MM.1S (cell line): ENCODE results near the gene SHISAL2A.

Experiments
- DNase-seq: peaks from one replicate; pipeline ENCODE4 v3.0.0-alpha.2; 2015
- H2AFZ ChIP-seq: fragments of 300-600 bp; sonication (generic); 2 replicates; pipeline ENCODE4 v1.6.0; 2016; ENCODE audit warnings: antibody characterized with exemption, low read length
- H3F3A ChIP-seq: fragments of 300-600 bp; sonication (generic); 2 replicates; pipeline ENCODE4 v1.6.1; 2016; ENCODE audit warnings: mild to moderate bottlenecking, antibody characterized with exemption, low read length, moderate library complexity, mixed read lengths; ENCODE audit not compliant: insufficient read depth
- H3K27ac ChIP-seq: fragments of 300-600 bp; sonication (generic); 2 replicates; pipeline ENCODE4 v1.5.1; 2016; ENCODE audit warnings: mild to moderate bottlenecking, low read length
- H3K27me3 ChIP-seq: fragments of 300-600 bp; sonication (generic); replicated peaks from 2 replicates; pipeline ENCODE4 v1.6.0; 2016; ENCODE audit warnings: low read length; ENCODE audit not compliant: insufficient read depth
- H3K36me3 ChIP-seq: fragments of 300-600 bp; sonication (generic); replicated peaks from 2 replicates; pipeline ENCODE4 v1.6.1; 2016; ENCODE audit warnings: mild to moderate bottlenecking, low read length, mixed read lengths; ENCODE audit not compliant: insufficient read depth
- H3K4me1 ChIP-seq: fragments of 300-600 bp; sonication (generic); 2 replicates; pipeline ENCODE4 v1.6.1; 2016; ENCODE audit warnings: low read length, mixed read lengths
- H3K4me2 ChIP-seq: fragments of 300-600 bp; sonication (generic); 2 replicates; pipeline ENCODE4 v1.6.0; 2016; ENCODE audit warnings: low read depth, low read length
- H3K4me3 ChIP-seq: fragments of 300-600 bp; sonication (generic); 2 replicates; pipeline ENCODE4 v1.5.1; 2016; ENCODE audit warnings: low read length, mixed read lengths
- H3K79me2 ChIP-seq: fragments of 300-600 bp; sonication (generic); 2 replicates; pipeline ENCODE4 v1.6.1; 2016; ENCODE audit warnings: mixed run types, low read length, mixed read lengths
- H3K9ac ChIP-seq: fragments of 300-600 bp; sonication (generic); 2 replicates; pipeline ENCODE4 v1.6.1; 2016; ENCODE audit warnings: low read length, mixed read lengths
- H3K9me2 ChIP-seq: fragments of 300-600 bp; sonication (generic); replicated peaks from 2 replicates; pipeline ENCODE4 v1.6.1; 2016; ENCODE audit warnings: mild to moderate bottlenecking, low read length, mixed read lengths; ENCODE audit not compliant: insufficient read depth
- H3K9me3 ChIP-seq: fragments of 300-600 bp; sonication (generic); replicated peaks from 2 replicates; pipeline ENCODE4 v1.6.1; 2016; ENCODE audit warnings: mild to moderate bottlenecking, low read length, mixed read lengths; ENCODE audit not compliant: insufficient read depth
- H4K20me1 ChIP-seq: fragments of 300-600 bp; sonication (generic); 2 replicates; pipeline ENCODE4 v1.6.1; 2016; ENCODE audit warnings: mild to moderate bottlenecking, low read length, moderate library complexity, mixed read lengths; ENCODE audit not compliant: insufficient read depth
- CTCF ChIP-seq: fragments of 300-600 bp; sonication (generic); IDR thresholded peaks from 2 replicates; pipeline ENCODE4 v1.5.1; 2016; ENCODE audit warnings: antibody characterized with exemption, low read length, mixed read lengths
- EZH2 ChIP-seq: fragments of 300-600 bp; sonication (generic); optimal IDR thresholded peaks from 2 replicates; pipeline ENCODE3; 2017; ENCODE audit warnings: low read depth, mild to moderate bottlenecking, antibody characterized with exemption, low read length, mixed read lengths
- EZH2phosphoT487 ChIP-seq: fragments of 300-600 bp; sonication (generic); IDR thresholded peaks from 2 replicates; pipeline ENCODE4 v1.6.1; 2018; ENCODE audit warnings: antibody characterized with exemption, low read length

Gene SHISAL2A

DNA sequence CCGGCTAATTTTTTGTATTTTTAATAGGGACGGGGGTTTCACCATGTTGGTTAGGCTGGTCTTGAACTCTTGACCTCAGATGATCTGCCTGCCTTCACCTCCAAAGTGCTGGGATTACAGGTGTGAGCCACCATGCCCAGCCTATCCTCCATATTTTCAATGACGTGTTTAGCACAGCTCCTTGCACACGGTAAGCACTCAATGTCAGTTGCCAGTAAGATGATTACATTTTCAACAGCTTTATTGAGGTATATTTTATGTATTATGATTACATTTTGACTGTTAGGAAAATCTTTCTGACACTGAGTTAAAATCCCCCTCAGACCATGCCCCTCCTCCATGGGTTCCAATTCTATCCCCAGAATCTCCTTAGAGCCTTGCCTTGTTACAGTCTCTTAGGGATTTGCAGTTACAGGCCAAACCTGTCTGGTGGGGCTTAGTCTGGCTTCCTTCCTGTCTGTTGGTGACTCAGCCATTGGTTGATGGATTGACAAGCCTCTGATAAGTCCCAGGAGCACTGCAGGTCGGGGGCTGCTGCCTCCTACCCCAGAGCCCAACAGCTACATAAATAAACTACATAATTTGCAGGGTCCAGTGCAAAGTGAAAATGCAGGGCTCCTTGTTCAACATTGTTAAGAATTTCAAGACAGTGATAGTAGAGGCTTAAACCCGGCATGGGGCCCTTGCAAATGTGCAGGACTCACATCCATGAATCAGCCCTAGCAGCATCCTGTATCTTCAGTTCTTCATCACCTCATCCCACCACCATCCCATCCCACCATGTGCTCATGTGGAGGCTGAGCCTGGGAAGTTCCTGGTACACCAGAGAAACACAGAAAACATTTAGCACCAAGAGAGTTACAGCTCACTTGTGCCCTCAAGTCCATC is 41.8 kb downstream of the SHISAL2A start:
- H3K36me3 ChIP-seq: no peaks in the 10 kb centered on the region
- no peaks in the 10 kb centered on the region for H3K27me3 ChIP-seq
- H3K9ac ChIP-seq: no peak overlapping the region
- TF ChIP-seq EZH2 (no peak), CTCF (no peak), EZH2phosphoT487 (no peak)
- H4K20me1 ChIP-seq: no peaks in the 10 kb centered on the region
- H3K79me2 ChIP-seq: no peaks in the 10 kb centered on the region
- no peaks in the 10 kb centered on the region for H3F3A ChIP-seq
- no peak for DNase-seq
- no peak overlapping the region for H3K4me3 ChIP-seq
- H3K9me3 ChIP-seq: no peaks in the 10 kb centered on the region
- no peaks in the 10 kb centered on the region for H3K9me2 ChIP-seq
- no peak overlapping the region for H2AFZ ChIP-seq
- H3K4me1 ChIP-seq: no peaks in the 10 kb centered on the region
- no peak overlapping the region for H3K4me2 ChIP-seq
- H3K27ac ChIP-seq: no peak overlapping the region

DNA sequence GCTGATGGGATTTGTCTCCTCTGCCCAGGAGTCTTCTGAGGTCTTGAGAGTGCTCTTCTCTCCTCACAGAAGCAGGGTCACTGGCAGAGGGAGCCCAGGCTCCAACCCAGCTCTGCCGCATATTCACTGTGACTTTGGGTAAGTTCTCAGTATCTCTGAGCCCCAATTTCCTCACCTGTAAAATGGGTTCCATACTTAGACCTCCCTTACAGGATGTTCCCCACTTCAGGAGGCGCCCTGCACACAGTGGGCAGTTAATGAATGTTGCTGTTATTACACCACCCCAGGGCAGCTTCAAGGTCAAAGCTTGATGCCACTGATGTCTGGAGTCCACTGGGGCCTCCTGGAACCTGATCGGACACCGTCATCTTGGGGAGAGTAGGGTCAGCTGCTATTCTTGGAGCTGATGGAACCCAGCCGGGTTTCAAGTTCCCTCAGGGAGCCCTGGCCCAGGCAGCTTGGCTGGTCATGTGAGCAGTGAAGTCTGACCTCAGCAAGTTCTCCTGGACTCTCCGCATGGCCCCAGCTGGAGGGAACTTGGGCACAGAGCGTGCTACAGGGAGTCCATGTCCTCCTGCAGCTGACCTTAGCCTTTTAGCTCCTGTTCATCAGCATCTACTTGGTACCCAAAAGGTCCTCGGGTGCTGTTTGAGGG is 43.4 kb downstream of the SHISAL2A start:
- no peaks in the 10 kb centered on the region for H3K36me3 ChIP-seq
- no peaks in the 10 kb centered on the region for H3F3A ChIP-seq
- no peaks in the 10 kb centered on the region for H3K9me3 ChIP-seq
- H3K79me2 ChIP-seq: no peaks in the 10 kb centered on the region
- no peaks in the 10 kb centered on the region for H3K9me2 ChIP-seq
- H3K27ac ChIP-seq: no peak overlapping the region
- H3K4me1 ChIP-seq: no peaks in the 10 kb centered on the region
- H3K27me3 ChIP-seq: no peaks in the 10 kb centered on the region
- no peak overlapping the region for H3K4me2 ChIP-seq
- H2AFZ ChIP-seq: no peak overlapping the region
- no peaks in the 10 kb centered on the region for H4K20me1 ChIP-seq
- no peak for TF ChIP-seq EZH2phosphoT487
- H3K9ac ChIP-seq: no peak overlapping the region
- DNase-seq: no peak
- no peak overlapping the region for H3K4me3 ChIP-seq

DNA sequence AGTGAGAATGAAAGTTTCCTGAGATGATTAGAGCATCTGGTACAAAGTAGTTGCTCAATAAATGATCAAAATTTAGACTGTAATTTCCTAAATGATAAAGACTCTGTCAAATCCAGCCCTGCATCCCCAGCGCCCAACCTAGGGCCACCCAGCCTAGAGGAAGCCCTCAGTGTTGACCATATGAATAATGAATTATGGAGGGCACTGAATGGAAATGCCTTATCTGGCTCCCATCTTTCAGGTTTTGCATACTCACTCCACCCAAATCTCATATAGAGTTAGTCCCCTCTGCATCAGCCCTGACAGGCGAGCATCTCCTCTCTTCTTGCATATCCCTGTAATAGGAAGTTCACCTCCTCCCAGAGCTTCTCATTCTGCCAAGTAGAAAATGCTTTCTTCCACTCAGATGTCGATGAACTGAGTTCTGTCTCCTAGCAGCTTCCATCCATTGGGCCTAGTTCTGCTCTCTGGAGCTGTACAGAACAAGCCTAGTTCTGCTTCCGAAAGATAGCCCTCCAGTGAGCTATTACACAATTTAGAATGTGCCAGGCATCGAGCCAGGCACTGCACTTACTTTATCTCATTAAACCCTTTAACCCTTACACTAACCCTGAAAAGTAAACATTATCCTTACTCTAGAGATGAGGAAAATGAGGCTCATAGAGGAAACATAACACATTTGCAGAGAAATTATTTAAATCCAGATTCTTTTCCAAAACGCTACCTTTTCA is 44.3 kb downstream of the SHISAL2A start:
- Histone ChIP-seq H3K27ac (no peak overlapping the region), H3K9me2 (no peaks in the 10 kb centered on the region), H3K9me3 (no peaks in the 10 kb centered on the region), H3K36me3 (no peaks in the 10 kb centered on the region), H3K79me2 (no peaks in the 10 kb centered on the region), H2AFZ (no peak overlapping the region), H3K9ac (no peak overlapping the region), H3K4me1 (no peaks in the 10 kb centered on the region), H3K27me3 (no peaks in the 10 kb centered on the region), H4K20me1 (no peaks in the 10 kb centered on the region), H3K4me3 (no peak overlapping the region), H3F3A (no peaks in the 10 kb centered on the region), H3K4me2 (no peak overlapping the region)
- DNase-seq: no peak
- TF ChIP-seq EZH2: no peak
- TF ChIP-seq EZH2phosphoT487: no peak
- TF ChIP-seq CTCF: no peak
